Testis (tissue), 2 donors: Measurements from ENCODE around the gene BIN2.

Experiments
- POLR2A ChIP-seq: fragments of 450-650 bp; IDR thresholded peaks from one replicate; pipeline ENCODE4 v1.6.1; 2017; ENCODE audit warnings: antibody characterized with exemption, mild to moderate bottlenecking, moderate library complexity
- TF ChIP-seq, protein P1 (sequence below), 3 experiments: fragments of 450-650 bp in 2 of 3; fragments of 200-600 bp in 1 of 3; sonication (generic) in 1 of 3; IDR thresholded peaks; one replicate each; pipeline ENCODE4 v1.5.1; 2016 to 2019; ENCODE audit warnings: antibody characterized with exemption in 3 of 3, mild to moderate bottlenecking in 2 of 3, moderate library complexity in 1 of 3

DNA sequence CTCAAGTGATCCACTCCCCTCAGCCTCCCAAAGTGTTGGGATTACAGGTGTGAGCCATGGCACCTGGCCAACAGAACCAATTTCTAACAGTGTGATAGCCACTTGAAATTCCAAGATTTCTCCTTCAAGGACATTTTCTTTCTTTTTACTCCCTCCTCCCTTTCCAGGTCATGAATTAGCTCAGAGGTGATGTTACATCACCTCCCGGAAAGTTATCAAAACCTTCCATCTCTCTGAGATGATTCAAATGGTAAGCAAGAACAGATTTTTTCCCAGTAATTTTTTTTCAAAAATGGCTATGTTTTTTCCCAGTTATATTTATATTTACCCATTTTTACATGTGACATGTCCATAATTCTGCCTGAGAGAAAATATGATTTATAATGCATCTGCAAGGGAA lies 38.1 kb downstream of the BIN2 start:
- TF ChIP-seq, protein P1, sequence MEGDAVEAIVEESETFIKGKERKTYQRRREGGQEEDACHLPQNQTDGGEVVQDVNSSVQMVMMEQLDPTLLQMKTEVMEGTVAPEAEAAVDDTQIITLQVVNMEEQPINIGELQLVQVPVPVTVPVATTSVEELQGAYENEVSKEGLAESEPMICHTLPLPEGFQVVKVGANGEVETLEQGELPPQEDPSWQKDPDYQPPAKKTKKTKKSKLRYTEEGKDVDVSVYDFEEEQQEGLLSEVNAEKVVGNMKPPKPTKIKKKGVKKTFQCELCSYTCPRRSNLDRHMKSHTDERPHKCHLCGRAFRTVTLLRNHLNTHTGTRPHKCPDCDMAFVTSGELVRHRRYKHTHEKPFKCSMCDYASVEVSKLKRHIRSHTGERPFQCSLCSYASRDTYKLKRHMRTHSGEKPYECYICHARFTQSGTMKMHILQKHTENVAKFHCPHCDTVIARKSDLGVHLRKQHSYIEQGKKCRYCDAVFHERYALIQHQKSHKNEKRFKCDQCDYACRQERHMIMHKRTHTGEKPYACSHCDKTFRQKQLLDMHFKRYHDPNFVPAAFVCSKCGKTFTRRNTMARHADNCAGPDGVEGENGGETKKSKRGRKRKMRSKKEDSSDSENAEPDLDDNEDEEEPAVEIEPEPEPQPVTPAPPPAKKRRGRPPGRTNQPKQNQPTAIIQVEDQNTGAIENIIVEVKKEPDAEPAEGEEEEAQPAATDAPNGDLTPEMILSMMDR (IDR thresholded peaks at IDR 0.05), result no peak
- no peak for TF ChIP-seq POLR2A
